ENCODE measurements around the gene OTOGL.
A peak's percentile ranks its signal among the peaks of the same experiment; 100 is the strongest.
"Not testable (repeated sequence)": the region's sequence is repeated elsewhere in the genome, so short reads cannot be mapped to it uniquely, and the experiment has no call there.

OTOGL gene, protein sequence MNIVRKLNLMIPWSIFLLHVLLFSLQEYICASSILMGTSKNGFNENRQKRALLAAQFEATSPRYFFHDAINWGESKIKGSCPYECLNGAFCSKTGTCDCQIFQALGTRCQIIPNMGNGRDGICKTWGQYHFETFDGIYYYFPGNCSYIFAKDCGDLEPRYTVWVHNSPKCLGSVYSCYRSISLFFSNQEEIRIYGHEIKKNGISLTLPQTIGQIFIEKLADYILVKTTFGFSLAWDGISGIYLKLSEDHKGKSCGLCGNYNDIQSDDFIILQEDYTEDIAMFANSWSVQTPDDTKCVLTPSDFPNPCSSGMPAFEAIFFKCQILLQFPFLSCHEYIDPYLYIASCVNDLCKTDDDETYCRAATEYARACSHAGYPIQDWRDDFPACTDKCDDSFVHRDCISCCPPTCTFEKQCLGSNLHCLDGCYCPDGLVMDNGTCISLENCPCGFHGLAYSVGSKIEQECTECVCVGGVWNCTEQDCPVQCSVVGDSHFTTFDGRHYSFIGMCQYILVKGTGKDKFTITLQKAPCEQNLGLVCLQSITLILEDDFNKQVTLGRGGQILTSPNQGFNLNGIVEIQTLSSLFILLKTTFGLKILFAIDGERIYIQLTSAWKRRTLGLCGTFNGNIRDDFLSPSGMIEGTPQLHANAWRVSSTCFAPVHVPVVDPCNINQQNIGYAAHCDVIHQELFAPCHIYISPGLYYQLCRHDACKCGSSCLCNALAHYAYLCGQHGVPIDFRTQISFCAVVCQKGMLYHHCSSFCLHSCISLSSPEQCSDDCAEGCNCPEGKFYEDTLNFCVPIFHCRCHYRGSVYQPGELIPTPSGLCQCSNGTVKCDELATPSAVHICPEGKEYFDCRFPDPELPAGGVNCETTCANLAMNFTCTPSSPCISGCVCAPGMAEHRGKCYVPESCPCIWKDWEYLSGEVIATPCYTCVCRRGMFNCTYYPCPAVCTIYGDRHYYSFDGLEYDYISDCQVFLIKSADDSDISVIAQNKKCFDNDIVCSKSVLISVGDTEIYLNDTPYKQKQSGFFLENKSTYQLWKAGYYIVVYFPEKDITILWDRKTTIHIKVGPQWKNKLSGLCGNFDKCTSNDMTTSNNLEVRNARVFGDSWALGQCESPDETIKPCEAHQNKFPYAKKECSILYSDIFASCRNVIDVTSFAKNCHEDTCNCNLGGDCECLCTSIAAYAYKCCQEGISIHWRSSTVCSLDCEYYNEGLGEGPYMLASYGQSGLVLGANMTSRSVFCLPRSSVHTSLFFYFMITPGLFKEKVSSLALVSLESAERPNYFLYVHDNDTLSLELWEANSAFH (N-terminal part only)

GRCh38 chr12:80099259-80099658, at the start of gene OTOGL:
TSS of gene OTOGL (plus strand) at chr12:80099537. CDS start at chr12:80209432, 109,895 bp downstream.
- DNase-seq (ENCODE audit: low spot score): no peak
- no peak for FAIRE-seq

DNA sequence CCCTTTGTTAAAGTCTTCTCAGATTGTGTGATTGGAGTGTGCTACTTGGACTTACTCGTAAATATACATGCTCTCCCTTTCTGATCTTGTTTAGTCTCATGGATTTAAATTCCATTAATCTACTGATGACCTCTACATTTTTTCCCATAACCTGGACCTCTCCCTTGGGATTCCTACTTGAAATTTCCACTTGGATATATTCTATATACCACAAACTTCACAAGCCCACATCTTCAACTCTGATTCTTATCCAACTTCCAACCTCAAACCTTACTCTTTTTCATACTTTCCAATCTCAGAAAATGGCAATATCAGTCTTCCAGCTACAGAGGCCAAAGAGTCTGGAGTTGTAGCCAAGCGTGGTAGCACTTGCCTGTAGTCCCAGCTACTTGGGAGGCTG, 49.1 kb upstream of the OTOGL start:
- FAIRE-seq (no peak), DNase-seq (ENCODE audit: low spot score) (no peak)

DNA sequence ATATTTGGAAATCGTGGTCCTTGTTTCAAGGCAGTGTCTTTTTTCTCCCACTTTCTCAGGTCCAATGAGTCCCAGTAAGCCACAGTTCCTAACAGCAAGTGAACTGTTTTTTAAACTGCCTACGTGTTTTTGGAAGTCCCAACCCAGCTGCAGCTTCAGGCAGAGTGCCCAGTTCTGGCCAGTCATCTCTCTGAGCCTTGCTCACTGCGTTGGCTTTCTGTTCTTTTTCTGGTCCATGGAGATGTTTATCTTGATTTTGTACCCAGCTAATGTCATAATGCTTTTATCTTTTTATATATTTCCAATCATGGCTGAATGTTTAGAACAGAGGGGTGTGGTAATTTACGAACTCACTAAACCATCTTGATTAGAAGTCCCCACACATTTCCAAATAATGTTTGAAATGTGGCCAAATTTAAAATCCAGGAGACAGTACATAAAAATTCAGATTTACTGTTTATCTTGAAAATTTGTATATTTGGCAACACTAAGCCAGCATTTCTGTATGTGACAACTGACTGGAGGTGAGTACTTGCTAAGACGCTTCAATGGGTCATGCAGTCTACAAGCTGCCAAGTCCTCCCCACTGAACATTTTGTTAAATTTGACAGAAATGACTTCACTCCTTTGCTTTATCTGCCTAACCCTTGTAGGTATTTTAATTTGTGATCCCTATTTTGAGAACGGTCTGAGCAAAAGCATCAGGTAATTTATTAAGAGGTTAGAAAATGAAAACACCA, 46.1 kb upstream of the OTOGL start:
- DNase-seq (ENCODE audit: low spot score): peak; percentile 9
- no peak for FAIRE-seq

- no peak for DNase-seq (ENCODE audit: low spot score)
- no peak for FAIRE-seq
These were observed 43.1 kb upstream of the OTOGL start for GRCh38 chr12:80056232-80056631.

- FAIRE-seq: no peak
These were observed 42.5 kb upstream of the OTOGL start for GRCh38 chr12:80056845-80057244.

GRCh38 chr12:80058586-80058985, 40.8 kb upstream of the OTOGL start:
- DNase-seq (ENCODE audit: low spot score) (no peak), FAIRE-seq (no peak)

More at GRCh38 chr12:80056845-80057244, 42.5 kb upstream of the OTOGL start:
- no peak for DNase-seq (ENCODE audit: low spot score)

DNA sequence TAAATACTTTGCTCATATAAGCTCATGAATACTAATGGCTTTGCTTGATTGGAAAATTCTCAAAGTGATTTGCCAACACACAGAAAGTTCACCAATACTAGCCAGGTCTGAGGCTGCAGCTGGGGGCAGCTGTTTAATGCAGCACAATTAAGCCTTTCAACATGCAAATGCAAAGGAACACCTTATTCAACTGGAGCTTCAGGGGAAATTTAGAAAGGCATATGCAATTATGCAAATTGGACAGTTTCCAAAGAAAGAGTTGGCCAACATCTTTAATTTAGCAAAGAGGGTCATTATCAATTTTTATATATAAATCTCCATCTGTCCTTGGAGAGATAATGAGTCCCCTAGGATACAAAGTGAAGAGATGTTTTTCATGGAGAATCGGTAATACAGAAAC, 40.2 kb upstream of the OTOGL start:
- FAIRE-seq (no peak), DNase-seq (ENCODE audit: low spot score) (no peak)

GRCh38 chr12:80059875-80060274, 39.5 kb upstream of the OTOGL start:
- no peak for FAIRE-seq
- no peak for DNase-seq (ENCODE audit: low spot score)

GRCh38 chr12:80064269-80064668, 35.1 kb upstream of the OTOGL start:
- FAIRE-seq (no peak), DNase-seq (ENCODE audit: low spot score) (no peak)

DNA sequence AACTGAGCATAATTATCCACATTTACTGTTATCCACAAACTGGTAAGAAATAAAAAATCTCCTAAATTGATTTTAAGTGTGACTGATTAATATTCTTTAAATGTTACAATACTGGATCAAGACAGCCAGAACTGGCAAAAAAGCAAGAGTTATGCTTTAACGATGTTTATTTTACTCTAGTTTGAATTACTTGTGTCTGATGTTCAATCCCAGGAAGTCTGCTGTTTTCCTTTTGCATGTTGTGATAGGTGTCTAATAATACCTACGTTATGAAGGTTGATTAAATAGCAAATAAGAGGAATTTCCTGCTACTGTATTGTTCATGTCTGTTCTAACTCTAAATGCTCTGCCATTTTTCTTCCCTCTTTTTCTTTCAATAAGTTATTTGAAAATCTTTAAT, 34.4 kb upstream of the OTOGL start:
- FAIRE-seq (no peak), DNase-seq (ENCODE audit: low spot score) (no peak)

GRCh38 chr12:80068173-80068572, 31.2 kb upstream of the OTOGL start:
- DNase-seq (ENCODE audit: low spot score): no peak
- FAIRE-seq: no peak

DNA sequence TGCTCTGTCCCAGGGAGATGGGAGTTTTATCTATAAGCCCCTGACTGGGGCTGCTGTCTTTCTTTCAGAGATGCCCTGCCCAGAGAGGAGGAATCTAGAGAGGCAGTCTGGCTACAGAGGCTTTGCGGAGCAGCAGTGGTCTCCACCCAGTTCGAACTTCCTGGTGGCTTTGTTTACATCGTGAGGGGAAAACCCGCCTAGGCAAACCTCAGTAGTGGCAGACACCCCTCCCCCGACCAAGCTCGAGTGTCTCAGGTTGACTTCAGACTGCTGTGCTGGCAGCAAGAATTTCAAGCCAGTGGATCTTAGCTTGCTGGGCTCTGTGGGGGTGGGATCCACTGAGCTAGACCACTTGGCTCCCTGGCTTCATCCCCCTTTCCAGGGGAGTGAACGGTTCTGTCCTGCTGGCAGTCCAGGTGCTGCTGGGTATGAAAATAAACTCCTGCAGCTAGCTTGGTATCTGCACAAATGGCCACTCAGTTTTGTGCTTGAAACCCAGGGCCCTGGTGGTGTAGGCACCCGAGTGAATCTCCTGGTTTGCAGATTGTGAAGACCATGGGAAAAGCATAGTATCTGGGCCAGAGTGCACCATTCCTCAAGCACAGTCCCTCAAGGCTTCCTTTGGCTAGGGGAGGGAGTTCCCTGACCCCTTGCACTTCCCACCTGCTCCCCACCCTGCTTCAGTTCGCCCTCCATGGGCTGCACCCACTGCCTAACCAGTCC, 15.3 kb upstream of the OTOGL start:
- FAIRE-seq; DNase-seq (ENCODE audit: low spot score): not testable (repeated sequence)

- DNase-seq (ENCODE audit: low spot score) (no peak), FAIRE-seq (no peak)
These were observed 13.3 kb upstream of the OTOGL start for GRCh38 chr12:80086025-80086424.

GRCh38 chr12:80087486-80088213, 11.7 kb upstream of the OTOGL start:
- no peak for DNase-seq (ENCODE audit: low spot score)
- no peak for FAIRE-seq

GRCh38 chr12:80100591-80100990, 1.3 kb downstream of the OTOGL start:
- FAIRE-seq: no peak
- no peak for DNase-seq (ENCODE audit: low spot score)

DNA sequence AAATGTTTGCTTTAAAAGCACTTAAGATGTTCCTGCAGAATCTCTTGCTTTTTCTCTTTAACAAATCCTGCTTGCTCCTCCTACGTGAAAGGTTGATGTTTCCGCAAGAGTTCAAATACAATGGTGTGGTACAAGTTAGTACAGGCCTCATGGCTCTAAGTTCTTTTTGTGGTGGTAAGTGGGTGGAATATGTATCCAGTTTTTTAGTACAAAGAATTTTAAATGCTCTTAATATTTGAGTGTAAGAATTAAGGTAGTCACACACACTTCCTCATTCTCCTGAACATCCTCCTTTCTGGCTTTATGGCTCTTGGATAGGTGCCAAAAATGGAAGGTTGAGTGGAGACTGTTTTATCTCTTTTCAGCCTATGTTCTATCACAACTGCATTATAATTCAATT, 1.8 kb downstream of the OTOGL start:
- DNase-seq (ENCODE audit: low spot score) (no peak), FAIRE-seq (no peak)

DNA sequence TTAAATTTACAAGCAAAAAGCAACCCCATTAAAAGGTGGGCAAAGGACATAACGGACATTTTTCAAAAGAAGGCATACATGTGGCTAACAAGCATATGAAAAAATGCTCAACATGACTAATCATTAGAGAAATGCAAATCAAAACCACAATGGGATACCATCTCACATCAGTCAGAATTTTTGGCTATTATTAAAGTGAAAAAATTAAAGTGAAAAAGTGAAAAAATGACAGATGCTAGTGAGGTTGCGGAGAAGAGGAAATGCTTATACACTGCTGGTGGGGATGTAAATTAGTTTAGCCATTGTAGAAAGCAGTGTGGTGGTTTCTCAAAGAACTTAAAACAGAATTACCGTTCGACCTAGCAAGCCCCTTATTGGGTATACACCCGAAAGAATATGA, 7.9 kb downstream of the OTOGL start:
- DNase-seq (ENCODE audit: low spot score) (no peak), FAIRE-seq (no peak)

GRCh38 chr12:80116735-80117134, 17.4 kb downstream of the OTOGL start:
- DNase-seq (ENCODE audit: low spot score) (no peak), FAIRE-seq (no peak)

- FAIRE-seq: no peak
- no peak for DNase-seq (ENCODE audit: low spot score)
These were observed 19.4 kb downstream of the OTOGL start for GRCh38 chr12:80118565-80119324.

Measured in urothelium cell line (cell line).